Stimulated activated CD8-positive, alpha-beta memory T cell treated with anti-CD3 and anti-CD28 coated beads, Interleukin-2, amount 100 ng/mL, for 48 hours (primary cell): ENCODE measurements around the gene PTRH2.
"Not testable (repeated sequence)": the region's sequence is repeated elsewhere in the genome, so short reads cannot be mapped to it uniquely, and the experiment has no call there.

ENCODE experiments used
- DNase-seq, 2 donors: peaks; one replicate each; pipeline ENCODE4 v3.0.0-alpha.2; 2020; ENCODE audit warnings: low read depth in 2 of 2

PTRH2 gene

GRCh38 chr17:59707149-59707970 lies at the start of gene PTRH2, which contains the start of gene VMP1:
PTRH2 (minus strand) TSS chr17:59707430; CDS start chr17:59697978, 9,452 bp downstream.
VMP1 (plus strand) TSS chr17:59707654; CDS start chr17:59731447, 23,793 bp downstream.
- DNase-seq, result peak; percentile 86 to 88

GRCh38 chr17:59756236-59756818 lies 49.1 kb upstream of the PTRH2 start:
- DNase-seq, result no peak

GRCh38 chr17:59755069-59755468 lies 47.8 kb upstream of the PTRH2 start:
- not testable (repeated sequence) for DNase-seq

DNA sequence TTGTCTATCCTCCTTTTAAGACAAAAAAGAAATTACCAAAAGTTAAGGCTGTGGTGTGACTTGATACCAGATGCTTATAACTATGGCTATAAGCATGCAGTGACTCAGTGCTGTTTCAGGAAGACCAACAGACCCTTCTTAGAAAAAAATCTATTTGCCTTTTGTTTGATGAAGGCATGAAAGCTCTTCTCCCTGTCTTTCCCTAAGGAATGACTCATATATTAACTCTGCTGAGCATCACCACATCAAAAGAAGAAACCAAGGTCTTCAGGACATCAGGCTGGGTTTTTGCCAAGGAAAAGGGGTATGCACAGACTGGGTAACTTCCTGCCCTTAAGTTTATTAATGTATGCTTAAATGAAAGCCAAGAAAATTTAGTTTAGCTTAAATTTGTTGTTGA lies 47.3 kb upstream of the PTRH2 start:
- peak in 1 of 2 donors; percentile 10 for DNase-seq

DNA sequence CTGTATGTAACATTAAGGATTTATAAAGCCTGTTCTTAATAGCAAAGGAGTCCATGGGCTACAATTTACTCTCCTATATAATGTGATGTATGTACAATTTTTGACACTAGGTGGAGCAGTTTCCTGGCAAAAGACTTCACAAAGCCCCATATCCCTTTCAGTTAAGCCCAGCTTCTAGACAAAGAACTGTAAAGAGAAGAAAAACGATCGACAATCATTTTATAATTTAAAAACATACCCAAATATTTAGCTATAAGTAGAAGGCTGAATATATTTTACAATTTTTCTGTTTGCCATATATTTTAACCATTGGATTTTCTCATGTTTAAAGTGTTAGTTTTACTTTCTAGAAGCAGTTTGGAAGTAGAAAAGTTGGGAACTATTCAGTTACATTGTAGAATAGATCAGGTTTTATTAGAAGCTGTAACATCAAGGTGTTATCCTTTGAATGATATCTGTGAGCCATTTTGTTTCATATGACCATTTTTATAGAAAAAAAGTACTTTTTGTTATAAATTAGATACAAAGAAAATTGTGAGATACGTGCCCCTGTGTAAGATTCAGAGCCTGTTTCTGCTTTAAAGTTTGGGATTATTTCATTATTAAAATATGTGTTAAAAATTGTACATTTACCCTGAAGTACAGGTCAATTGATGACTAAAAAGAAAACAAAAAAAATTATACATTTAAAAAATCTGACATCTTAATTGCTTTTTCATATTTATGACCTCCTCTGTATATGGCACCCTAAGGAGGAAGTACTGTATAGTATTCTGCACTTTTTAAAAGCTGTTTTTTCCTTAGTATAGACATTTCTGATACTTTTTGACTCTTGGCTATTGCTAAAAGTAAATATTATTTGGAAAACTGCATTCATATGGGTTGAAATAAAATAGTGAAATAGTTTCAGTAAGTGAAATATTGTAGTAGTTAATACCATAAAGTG lies 46.6 kb upstream of the PTRH2 start:
- no peak for DNase-seq

DNA sequence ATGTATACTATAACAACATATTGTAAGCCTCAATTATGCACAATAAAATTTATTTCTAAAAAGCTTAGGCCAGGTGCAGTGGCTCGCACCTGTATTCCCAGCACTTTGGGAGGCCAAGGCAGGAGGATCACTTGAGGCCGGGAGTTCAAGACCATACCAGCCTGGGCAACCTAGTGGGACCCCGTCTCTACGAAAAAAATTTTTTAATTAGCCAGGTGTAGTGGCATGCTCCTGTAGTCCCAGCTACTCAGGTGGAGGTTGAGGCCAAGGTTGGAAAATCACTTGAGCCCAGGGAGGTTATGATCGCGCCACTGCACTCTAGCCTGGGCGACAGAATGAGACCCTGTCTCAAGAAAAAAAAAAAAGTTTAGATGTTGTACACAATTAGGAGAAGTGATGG lies 45.7 kb upstream of the PTRH2 start:
- DNase-seq, result no peak

DNA sequence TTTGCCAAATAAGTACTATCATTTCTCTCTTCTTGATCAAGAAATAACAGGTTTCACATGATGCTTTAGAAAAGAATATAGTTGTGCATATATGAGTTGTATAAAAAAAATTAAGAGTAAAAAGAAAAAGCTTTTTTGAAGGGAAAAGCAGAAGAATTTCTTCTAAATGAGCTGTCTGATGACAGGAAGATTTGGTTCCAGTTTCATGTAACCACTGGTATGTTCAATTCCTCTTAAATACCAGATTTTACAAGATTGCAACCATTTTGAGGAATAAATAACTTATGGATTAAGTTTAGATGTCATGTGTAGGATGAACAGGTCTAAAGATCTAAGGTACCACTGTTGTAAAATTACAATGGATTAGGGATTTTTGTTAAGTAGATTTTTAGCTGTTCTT lies 45.2 kb upstream of the PTRH2 start:
- DNase-seq, result no peak

- DNase-seq, result no peak
These were observed 44.8 kb upstream of the PTRH2 start for GRCh38 chr17:59751955-59752413.

GRCh38 chr17:59748591-59748990 lies 41.4 kb upstream of the PTRH2 start:
- no peak for DNase-seq

GRCh38 chr17:59746849-59747445 lies 39.7 kb upstream of the PTRH2 start:
- no peak for DNase-seq

- DNase-seq, result no peak
These were observed 37.8 kb upstream of the PTRH2 start for GRCh38 chr17:59745040-59745439.

GRCh38 chr17:59743842-59744241 lies 36.6 kb upstream of the PTRH2 start:
- no peak for DNase-seq

DNA sequence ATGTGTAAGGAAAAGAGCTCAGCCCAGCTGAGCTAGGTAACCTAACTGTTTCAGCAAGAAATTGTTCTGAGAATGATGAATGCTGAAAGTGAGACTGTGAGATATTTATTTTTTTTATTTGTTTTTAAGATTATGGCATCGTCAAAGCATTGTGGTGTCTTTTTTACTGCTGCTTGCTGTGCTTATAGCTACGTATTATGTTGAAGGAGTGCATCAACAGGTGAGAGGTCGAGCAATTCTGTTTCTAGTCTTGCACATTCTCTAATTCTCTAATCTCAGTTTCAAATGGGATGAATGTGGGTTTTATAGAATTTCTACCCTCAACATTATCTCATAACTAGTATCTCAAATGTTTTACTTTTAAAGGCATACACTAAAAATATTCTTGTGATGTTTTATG lies 30.1 kb upstream of the PTRH2 start:
- no peak for DNase-seq

GRCh38 chr17:59734226-59734625 lies 27.0 kb upstream of the PTRH2 start:
- DNase-seq, result no peak

GRCh38 chr17:59733697-59734096 lies 26.5 kb upstream of the PTRH2 start:
- no peak for DNase-seq

GRCh38 chr17:59730268-59730834 lies 23.1 kb upstream of the PTRH2 start:
- no peak for DNase-seq

DNA sequence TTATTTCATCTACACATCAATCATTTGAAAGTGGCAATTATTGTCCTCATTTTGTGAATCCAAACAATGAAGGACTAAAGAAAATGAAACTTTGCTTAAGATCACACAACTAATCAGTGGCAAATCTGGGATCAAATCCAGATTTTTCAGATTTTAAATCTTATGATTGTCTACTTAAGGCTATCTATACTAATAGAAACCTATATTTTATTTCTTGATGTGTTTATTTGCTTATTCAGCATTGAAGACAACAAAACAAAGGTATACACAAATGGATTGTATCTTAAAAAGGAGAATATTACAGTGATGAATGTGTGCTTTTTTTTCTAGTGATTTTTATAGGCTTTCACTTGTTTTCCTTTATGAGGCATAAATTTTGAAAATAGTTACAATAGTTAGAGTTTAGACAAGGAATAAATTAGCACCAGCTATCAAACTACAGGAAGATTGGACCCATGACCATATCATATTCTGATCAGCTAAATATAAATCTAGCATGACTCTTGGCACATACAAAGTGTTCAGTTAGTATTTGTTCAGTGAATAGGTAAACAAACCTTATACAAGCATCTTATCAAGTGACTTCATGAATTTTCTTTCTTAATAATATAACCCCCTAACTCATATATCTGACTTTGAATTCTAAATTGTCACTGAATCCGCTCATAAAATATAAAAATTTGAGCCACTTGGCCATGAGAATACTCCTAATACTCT lies 20.7 kb upstream of the PTRH2 start:
- DNase-seq, result no peak

DNA sequence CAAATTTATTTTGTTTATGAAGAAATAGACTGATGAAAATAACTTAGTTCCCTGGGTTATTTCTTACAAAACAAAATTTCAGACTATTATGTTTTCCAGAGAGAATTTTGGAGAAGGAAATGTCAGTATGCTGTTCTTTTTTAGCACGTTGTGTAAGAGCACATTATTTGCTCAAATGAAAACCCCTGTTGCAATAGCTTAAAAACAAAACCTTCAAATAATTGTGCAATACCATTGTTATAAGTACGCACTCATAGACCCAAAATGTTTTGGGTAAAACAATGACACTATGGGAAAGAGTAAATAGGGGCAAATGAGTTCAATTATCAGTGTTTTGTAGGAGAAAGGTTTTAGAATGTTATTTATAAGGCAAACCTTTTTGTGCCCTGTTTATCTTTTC lies 18.5 kb upstream of the PTRH2 start:
- DNase-seq, result no peak

- DNase-seq, result no peak
These were observed 16.4 kb upstream of the PTRH2 start for GRCh38 chr17:59723607-59724006.

GRCh38 chr17:59723041-59723440 lies 15.8 kb upstream of the PTRH2 start:
- DNase-seq, result no peak

GRCh38 chr17:59722623-59723022 lies 15.4 kb upstream of the PTRH2 start:
- no peak for DNase-seq
